GM12892 (cell line): Measurements from ENCODE around the gene ALDH1A3.

Experiments used
- DNase-seq: peaks from one replicate; pipeline ENCODE4 v3.0.0; 2011; ENCODE audit not compliant: insufficient read length
- FAIRE-seq: peaks from 2 replicates; lab custom pipeline; 2011; peaks lifted over from hg19 to GRCh38; lab: Jason Lieb, UNC
- POLR2A ChIP-seq: IDR thresholded peaks from 2 replicates; pipeline ENCODE4 v1.6.1; 2011; ENCODE audit warnings: low read depth, low read length, control low read depth
- POLR2AphosphoS5 ChIP-seq: IDR thresholded peaks from 2 replicates; pipeline ENCODE4 v1.6.1; 2011; ENCODE audit warnings: low read depth, low read length, control low read depth
- TAF1 ChIP-seq: IDR thresholded peaks from 2 replicates; pipeline ENCODE4 v1.6.1; 2011; ENCODE audit warnings: low read depth, mild to moderate bottlenecking, control low read depth, low read length, borderline replicate concordance

Gene ALDH1A3

GRCh38 chr15:100937171-100937570 is 57.5 kb downstream of the ALDH1A3 start:
- FAIRE-seq, result no peak
- no peak for DNase-seq
- TF ChIP-seq POLR2AphosphoS5 (no peak), POLR2A (no peak), TAF1 (no peak)

GRCh38 chr15:100939791-100940190 is 60.2 kb downstream of the ALDH1A3 start:
- TF ChIP-seq POLR2AphosphoS5 (no peak), POLR2A (no peak), TAF1 (no peak)
- no peak for DNase-seq
- no peak for FAIRE-seq

GRCh38 chr15:100940767-100941379 is 61.2 kb downstream of the ALDH1A3 start:
- FAIRE-seq (peak; percentile 89), DNase-seq (no peak)
- no peak for TF ChIP-seq TAF1
- TF ChIP-seq POLR2A, result no peak
- TF ChIP-seq POLR2AphosphoS5, result no peak

- FAIRE-seq (peak; percentile 90), DNase-seq (no peak)
- TF ChIP-seq POLR2A (no peak; the same call in 1 of the 2 replicates), POLR2AphosphoS5 (no peak; the same call in 1 of the 2 replicates), TAF1 (no peak)
Observed at GRCh38 chr15:100941536-100941935, 61.9 kb downstream of the ALDH1A3 start.

- TF ChIP-seq POLR2A (no peak), TAF1 (no peak), POLR2AphosphoS5 (no peak)
- DNase-seq, result no peak
- no peak for FAIRE-seq
Observed at GRCh38 chr15:100942656-100943425, 63.2 kb downstream of the ALDH1A3 start.

GRCh38 chr15:100944244-100944895 is 64.7 kb downstream of the ALDH1A3 start:
- FAIRE-seq, result no peak
- no peak for TF ChIP-seq POLR2A
- no peak for TF ChIP-seq POLR2AphosphoS5
- no peak for TF ChIP-seq TAF1

GRCh38 chr15:100944986-100945385 is 65.4 kb downstream of the ALDH1A3 start:
- FAIRE-seq (no peak), DNase-seq (no peak)
- TF ChIP-seq POLR2A (no peak), TAF1 (no peak), POLR2AphosphoS5 (no peak)

More at GRCh38 chr15:100944244-100944895, 64.7 kb downstream of the ALDH1A3 start:
- DNase-seq, result no peak

- DNase-seq (no peak), FAIRE-seq (no peak)
- TF ChIP-seq POLR2AphosphoS5, result no peak
- no peak for TF ChIP-seq TAF1
- no peak for TF ChIP-seq POLR2A
Observed at GRCh38 chr15:100947760-100948429, 68.3 kb downstream of the ALDH1A3 start.

GRCh38 chr15:100948430-100948762 is 68.8 kb downstream of the ALDH1A3 start:
- FAIRE-seq, result peak; percentile 87
- DNase-seq, result no peak
- TF ChIP-seq TAF1 (no peak), POLR2AphosphoS5 (no peak), POLR2A (no peak)

GRCh38 chr15:100949691-100950090 is 70.1 kb downstream of the ALDH1A3 start:
- TF ChIP-seq TAF1, result no peak
- no peak for TF ChIP-seq POLR2A
- TF ChIP-seq POLR2AphosphoS5, result no peak
- no peak for FAIRE-seq
- no peak for DNase-seq

GRCh38 chr15:100951965-100952364 is 72.3 kb downstream of the ALDH1A3 start:
- DNase-seq (no peak), FAIRE-seq (no peak)
- TF ChIP-seq POLR2AphosphoS5 (no peak), POLR2A (no peak)
